GM19193 (cell line): ENCODE results near the gene CACNA1F.

Source experiments
- POLR2A ChIP-seq: IDR thresholded peaks from 4 replicates; pipeline ENCODE4 v1.6.1; 2011; ENCODE audit not compliant: insufficient read depth, insufficient read length; ENCODE audit errors: extremely low read depth

Gene CACNA1F

GRCh38 chrX:49212861-49213260, 20.3 kb downstream of the CACNA1F start:
- no peak for TF ChIP-seq POLR2A

GRCh38 chrX:49212209-49212608, 20.9 kb downstream of the CACNA1F start:
- TF ChIP-seq POLR2A: no peak

GRCh38 chrX:49211074-49211473, 22.1 kb downstream of the CACNA1F start:
- no peak for TF ChIP-seq POLR2A

- TF ChIP-seq POLR2A: no peak
These were observed 22.7 kb downstream of the CACNA1F start for GRCh38 chrX:49210406-49210805.

GRCh38 chrX:49209434-49210251, 23.5 kb downstream of the CACNA1F start:
- no peak for TF ChIP-seq POLR2A

- TF ChIP-seq POLR2A: no peak
These were observed 24.7 kb downstream of the CACNA1F start for GRCh38 chrX:49208399-49208798.

GRCh38 chrX:49206543-49206942, 26.6 kb downstream of the CACNA1F start:
- no peak for TF ChIP-seq POLR2A

- TF ChIP-seq POLR2A: no peak
These were observed 27.7 kb downstream of the CACNA1F start for GRCh38 chrX:49205443-49205842.

- TF ChIP-seq POLR2A: no peak
These were observed 28.4 kb downstream of the CACNA1F start for GRCh38 chrX:49204709-49205108.

GRCh38 chrX:49204017-49204416, 29.1 kb downstream of the CACNA1F start:
- TF ChIP-seq POLR2A: no peak

GRCh38 chrX:49203536-49203935, 29.6 kb downstream of the CACNA1F start:
- no peak for TF ChIP-seq POLR2A

- no peak for TF ChIP-seq POLR2A
These were observed 31.1 kb downstream of the CACNA1F start for GRCh38 chrX:49202022-49202421.

- TF ChIP-seq POLR2A: peak; percentile 87
These were observed 33.0 kb downstream of the CACNA1F start, which contains the start of gene SYP for GRCh38 chrX:49199906-49200771. SYP (minus strand) TSS chrX:49200193; CDS start chrX:49200186, 7 bp downstream.

GRCh38 chrX:49199315-49199595, 33.9 kb downstream of the CACNA1F start:
- no peak for TF ChIP-seq POLR2A

- no peak for TF ChIP-seq POLR2A
These were observed 34.4 kb downstream of the CACNA1F start for GRCh38 chrX:49198540-49199314.
